Measurements from ENCODE around the gene OSBPL1A. TPM values are rescaled to one million over a fixed set of nuclear protein-coding genes. Genes with fewer than 3 reads are reported as not detected.

Gene OSBPL1A
- total and polyA plus RNA-seq, 4 donors: 12.6 to 38.8 (median 26.0) TPM

DNA sequence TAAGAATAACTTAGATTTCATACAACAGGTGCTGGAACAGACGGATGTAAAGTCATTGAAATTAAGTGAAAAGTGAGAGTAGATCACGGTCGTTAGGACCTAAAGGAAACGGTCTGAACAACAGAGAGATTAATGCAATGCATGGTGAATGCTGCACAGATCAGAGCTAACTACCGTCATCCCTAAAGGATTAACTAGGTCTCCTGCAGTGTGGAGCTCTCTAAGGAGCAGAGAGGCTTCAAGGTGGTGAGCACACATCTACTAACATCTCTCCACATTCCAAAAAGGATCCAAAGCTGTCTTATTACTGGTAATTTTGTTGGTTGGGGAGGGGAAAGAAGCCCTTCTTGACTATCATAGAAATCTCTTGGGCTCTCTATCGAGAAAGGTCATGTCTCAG, 183.5 kb downstream of the OSBPL1A start:
- Histone ChIP-seq H3K27me3 (ENCODE audit: control insufficient read depth in 3 of 3, insufficient read depth in 3 of 3, low read length in 2 of 3) (no peaks in the 10 kb centered on the region), H3K9ac (ENCODE audit: insufficient read depth in 1 of 2, low read length in 2 of 2) (no peak overlapping the region), H3K9me3 (ENCODE audit: control insufficient read depth in 4 of 4, insufficient read depth in 3 of 4, low read length in 3 of 4) (no peaks in the 10 kb centered on the region), H3K27ac (ENCODE audit: low read depth in 1 of 2, low read length in 1 of 2) (no peak overlapping the region), H3K4me1 (ENCODE audit: control insufficient read depth in 5 of 5, insufficient read depth in 5 of 5, low read length in 5 of 5) (peaks cover 0 to 18% (median 16%) of the 10 kb centered on the region in 5 donors), H3K36me3 (ENCODE audit: control insufficient read depth in 4 of 4, insufficient read depth in 4 of 4, low read length in 4 of 4) (no peaks in the 10 kb centered on the region), H3K4me3 (no peak overlapping the region)
- 82 to 95% methylated on average over 6 of the region's 6 CpGs for WGBS, 2 donors
- ATAC-seq (ENCODE audit: insufficient read depth, low FRiP score) (no peak), DNase-seq (no peak)
- TF ChIP-seq CTCF (IDR thresholded peaks at IDR 0.05; ENCODE audit: control extremely low read depth, extremely low read depth): no peak

DNA sequence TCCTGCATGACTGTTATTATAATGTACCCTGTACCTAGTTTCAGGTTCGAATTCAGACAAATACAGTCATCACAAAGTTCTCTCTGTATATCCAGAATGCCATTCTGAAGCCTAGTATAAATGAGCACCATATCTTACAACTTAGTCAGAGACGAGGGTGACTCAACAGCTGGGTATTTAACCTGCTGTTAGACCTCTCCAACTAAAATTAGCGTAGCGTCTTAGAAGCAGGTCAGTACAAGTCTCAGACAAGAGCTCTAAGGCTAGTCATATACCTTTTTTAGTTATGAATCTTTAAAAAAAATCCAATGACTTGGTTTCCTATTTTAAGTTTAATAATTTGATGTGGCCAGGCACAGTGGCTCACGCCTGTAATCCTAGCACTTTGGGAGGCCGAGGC, 184.7 kb downstream of the OSBPL1A start:
- H3K27ac ChIP-seq (ENCODE audit: low read depth in 1 of 2, low read length in 1 of 2): peak overlapping the region in 1 of 2 donors; percentile 35
- 88 to 95% methylated on average over 6 of the region's 6 CpGs for WGBS, 2 donors
- peak; percentile 78 for ATAC-seq (ENCODE audit: insufficient read depth, low FRiP score)

DNA sequence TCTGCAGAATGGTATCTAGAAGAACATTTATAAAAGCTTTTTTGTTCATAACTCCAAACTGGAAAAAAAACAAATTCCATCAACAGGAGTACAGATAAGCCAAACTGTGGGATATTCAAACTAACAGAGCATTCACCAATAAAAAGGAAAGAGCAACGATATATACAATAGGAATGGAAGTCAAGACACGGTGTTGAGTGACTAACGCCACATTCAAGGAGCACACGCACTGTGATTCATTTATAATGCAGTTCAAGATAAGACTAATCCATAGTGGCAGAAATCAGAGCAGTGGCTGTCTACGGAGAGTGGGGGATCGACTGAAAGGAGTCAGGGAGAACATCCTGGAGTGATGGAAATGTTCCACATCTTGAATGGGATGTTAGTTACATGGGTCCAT, 188.1 kb downstream of the OSBPL1A start:
- Histone ChIP-seq H3K9me3 (ENCODE audit: control insufficient read depth in 4 of 4, insufficient read depth in 3 of 4, low read length in 3 of 4) (no peaks in the 10 kb centered on the region), H3K4me1 (ENCODE audit: control insufficient read depth in 5 of 5, insufficient read depth in 5 of 5, low read length in 5 of 5) (peaks cover 0 to 9% (median 5%) of the 10 kb centered on the region in 5 donors), H3K4me3 (no peak overlapping the region), H3K36me3 (ENCODE audit: control insufficient read depth in 4 of 4, insufficient read depth in 4 of 4, low read length in 4 of 4) (no peaks in the 10 kb centered on the region), H3K27ac (ENCODE audit: low read depth in 1 of 2, low read length in 1 of 2) (no peak overlapping the region), H3K27me3 (ENCODE audit: control insufficient read depth in 3 of 3, insufficient read depth in 3 of 3, low read length in 2 of 3) (no peaks in the 10 kb centered on the region), H3K9ac (ENCODE audit: insufficient read depth in 1 of 2, low read length in 2 of 2) (no peak overlapping the region)
- no peak for TF ChIP-seq CTCF (IDR thresholded peaks at IDR 0.05; ENCODE audit: control extremely low read depth, extremely low read depth)
- 81 to 96% methylated on average over 6 of the region's 6 CpGs for WGBS, 2 donors
- ATAC-seq (ENCODE audit: insufficient read depth, low FRiP score) (no peak), DNase-seq (no peak)

More for the DNA sequence above, 184.7 kb downstream of the OSBPL1A start:
- Histone ChIP-seq H3K9ac (ENCODE audit: insufficient read depth in 1 of 2, low read length in 2 of 2) (no peak overlapping the region), H3K9me3 (ENCODE audit: control insufficient read depth in 4 of 4, insufficient read depth in 3 of 4, low read length in 3 of 4) (no peaks in the 10 kb centered on the region), H3K27me3 (ENCODE audit: control insufficient read depth in 3 of 3, insufficient read depth in 3 of 3, low read length in 2 of 3) (no peaks in the 10 kb centered on the region), H3K36me3 (ENCODE audit: control insufficient read depth in 4 of 4, insufficient read depth in 4 of 4, low read length in 4 of 4) (no peaks in the 10 kb centered on the region), H3K4me3 (no peak overlapping the region), H3K4me1 (ENCODE audit: control insufficient read depth in 5 of 5, insufficient read depth in 5 of 5, low read length in 5 of 5) (peaks cover 0 to 18% (median 16%) of the 10 kb centered on the region in 5 donors)
- DNase-seq: no peak
- TF ChIP-seq CTCF (IDR thresholded peaks at IDR 0.05; ENCODE audit: control extremely low read depth, extremely low read depth): no peak

Measured in lung (tissue), 12 donors.